GM12875 (cell line): Measurements from ENCODE around the gene HOXB7.

Source experiments
- H3K4me3 ChIP-seq: one replicate; pipeline ENCODE4 v1.5.1; 2011; ENCODE audit warnings: low read depth, low read length, control low read depth
- CTCF ChIP-seq: IDR thresholded peaks from 2 replicates; pipeline ENCODE4 v1.5.1; 2011; ENCODE audit warnings: low read depth, mild to moderate bottlenecking, control low read depth, inconsistent platforms, low read length, moderate library complexity, borderline replicate concordance; ENCODE audit not compliant: insufficient read depth

The HOXB7 gene

GRCh38 chr17:48645639-48646182 lies 34.9 kb upstream of the HOXB7 start:
- no peak for TF ChIP-seq CTCF
- H3K4me3 ChIP-seq = no peak overlapping the region

- H3K4me3 ChIP-seq = no peak overlapping the region
- no peak for TF ChIP-seq CTCF
Measured at GRCh38 chr17:48644910-48645557, 34.2 kb upstream of the HOXB7 start.

GRCh38 chr17:48644159-48644558 lies 33.3 kb upstream of the HOXB7 start:
- TF ChIP-seq CTCF = no peak
- no peak overlapping the region for H3K4me3 ChIP-seq

DNA sequence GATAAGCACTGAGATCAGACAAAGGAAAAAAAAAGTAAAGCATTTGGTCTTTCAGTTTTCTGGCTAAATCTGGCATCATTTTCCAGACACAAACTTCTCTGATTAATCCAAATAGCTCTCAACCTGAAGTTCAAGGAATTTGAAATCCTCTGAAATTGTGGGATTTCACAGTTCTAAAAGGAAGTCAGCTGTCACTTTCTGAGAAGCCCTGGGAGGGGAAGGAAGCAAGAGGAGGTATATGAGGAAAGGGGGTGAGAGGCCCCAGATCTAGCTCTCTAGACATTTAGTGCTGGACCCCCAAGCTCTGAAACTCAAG lies 32.8 kb upstream of the HOXB7 start:
- H3K4me3 ChIP-seq = no peak overlapping the region
- TF ChIP-seq CTCF = no peak

DNA sequence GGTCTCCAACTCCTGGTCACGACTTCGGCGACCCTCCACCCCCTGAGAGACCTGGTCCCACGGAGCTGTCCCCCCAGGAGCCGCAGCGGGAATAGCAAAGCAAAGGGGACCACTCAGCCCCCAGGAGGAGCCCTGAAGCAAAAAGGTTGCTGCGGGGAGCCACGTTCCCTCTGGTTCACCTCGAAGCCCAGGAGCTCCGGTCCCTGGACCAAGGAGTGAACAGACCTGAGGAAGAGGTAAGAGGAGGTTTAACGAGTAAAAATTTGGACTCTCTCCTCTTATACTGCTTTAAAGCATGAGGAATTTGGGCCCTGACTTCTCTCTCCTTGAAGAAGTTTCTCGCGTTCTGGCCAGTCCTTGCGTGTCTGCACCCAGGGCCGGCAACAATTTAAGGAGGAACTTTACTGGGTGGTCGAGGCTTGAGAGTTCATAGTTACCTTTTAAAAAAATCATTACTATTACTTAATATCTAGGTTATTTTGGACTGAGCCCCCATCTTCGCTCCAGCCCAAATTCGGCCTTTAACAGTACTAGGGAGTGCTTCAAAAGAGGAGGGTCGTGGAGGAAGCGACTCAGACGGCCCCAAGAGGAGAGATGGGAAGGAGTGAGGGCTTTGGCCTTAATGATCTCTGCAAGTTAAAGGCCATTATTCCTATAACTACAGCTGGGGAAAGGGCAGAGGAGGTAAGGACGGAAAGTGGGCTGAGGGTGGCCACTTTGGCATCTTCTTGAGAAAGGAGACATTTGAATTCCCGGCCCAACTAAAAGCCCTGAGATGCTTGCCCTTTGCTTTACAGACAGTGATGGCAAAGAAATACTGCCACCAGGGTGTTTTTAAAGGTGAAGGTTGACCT lies 32.3 kb upstream of the HOXB7 start:
- no peak overlapping the region for H3K4me3 ChIP-seq
- no peak for TF ChIP-seq CTCF

- H3K4me3 ChIP-seq = no peak overlapping the region
- no peak for TF ChIP-seq CTCF
Measured at GRCh38 chr17:48642059-48642842, 31.4 kb upstream of the HOXB7 start.
